ENCODE data around the gene SLC7A7. TPM values are rescaled to one million over a fixed set of nuclear protein-coding genes. Genes with fewer than 3 reads are reported as not detected.
"Not testable (repeated sequence)": the region's sequence is repeated elsewhere in the genome, so short reads cannot be mapped to it uniquely, and the experiment has no call there.

Gene SLC7A7
- total and polyA plus RNA-seq, 4 donors = 2.8 to 14.3 (median 8.8) TPM

DNA sequence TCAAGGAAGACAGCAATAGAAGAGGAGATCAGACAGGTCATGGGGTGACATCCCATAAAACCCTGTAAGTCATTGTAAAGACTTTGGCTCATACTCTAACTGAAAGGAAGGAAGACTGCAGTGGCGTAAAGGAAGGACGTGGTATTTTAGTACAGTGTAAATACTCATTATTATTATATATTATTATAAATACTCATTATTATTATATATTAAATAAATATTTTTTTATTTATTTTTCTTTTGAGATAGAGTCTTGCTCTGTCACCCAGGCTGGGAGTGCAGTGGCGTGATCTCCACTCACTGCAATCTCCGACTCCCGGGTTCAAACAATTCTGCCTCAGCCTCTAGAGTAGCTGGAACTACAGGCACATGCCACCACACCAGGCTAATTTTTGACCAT lies 41.2 kb upstream of the SLC7A7 start:
- DNase-seq (ENCODE audit: low spot score) = no peak
- Histone ChIP-seq H3K4me1 (ENCODE audit: control insufficient read depth in 4 of 4, insufficient read depth in 4 of 4, low read length in 3 of 4) (peaks cover 0 to 7% (median 5%) of the 10 kb centered on the region in 4 donors), H3K27ac (ENCODE audit: low read depth in 1 of 2, low read length in 2 of 2) (no peak overlapping the region), H3K27me3 (ENCODE audit: control insufficient read depth in 4 of 4, insufficient read depth in 4 of 4, low read length in 3 of 4) (no peaks in the 10 kb centered on the region), H3K4me3 (ENCODE audit: low read depth in 1 of 3, low read length in 3 of 3) (no peak overlapping the region), H3K36me3 (ENCODE audit: control insufficient read depth in 4 of 4, insufficient read depth in 3 of 4, low read depth in 1 of 4, low read length in 3 of 4) (no peaks in the 10 kb centered on the region), H3K9ac (ENCODE audit: low read depth in 1 of 2, low read length in 2 of 2) (no peak overlapping the region), H3K9me3 (ENCODE audit: control insufficient read depth in 4 of 4, low read length in 3 of 4) (no peaks in the 10 kb centered on the region)
- WGBS = 96% methylated on average over 5 of the region's 5 CpGs
- TF ChIP-seq HNF4A (conservative IDR thresholded peaks at IDR 0.05) = no peak
- no peak for TF ChIP-seq HNF4G (IDR thresholded peaks at IDR 0.05)

DNA sequence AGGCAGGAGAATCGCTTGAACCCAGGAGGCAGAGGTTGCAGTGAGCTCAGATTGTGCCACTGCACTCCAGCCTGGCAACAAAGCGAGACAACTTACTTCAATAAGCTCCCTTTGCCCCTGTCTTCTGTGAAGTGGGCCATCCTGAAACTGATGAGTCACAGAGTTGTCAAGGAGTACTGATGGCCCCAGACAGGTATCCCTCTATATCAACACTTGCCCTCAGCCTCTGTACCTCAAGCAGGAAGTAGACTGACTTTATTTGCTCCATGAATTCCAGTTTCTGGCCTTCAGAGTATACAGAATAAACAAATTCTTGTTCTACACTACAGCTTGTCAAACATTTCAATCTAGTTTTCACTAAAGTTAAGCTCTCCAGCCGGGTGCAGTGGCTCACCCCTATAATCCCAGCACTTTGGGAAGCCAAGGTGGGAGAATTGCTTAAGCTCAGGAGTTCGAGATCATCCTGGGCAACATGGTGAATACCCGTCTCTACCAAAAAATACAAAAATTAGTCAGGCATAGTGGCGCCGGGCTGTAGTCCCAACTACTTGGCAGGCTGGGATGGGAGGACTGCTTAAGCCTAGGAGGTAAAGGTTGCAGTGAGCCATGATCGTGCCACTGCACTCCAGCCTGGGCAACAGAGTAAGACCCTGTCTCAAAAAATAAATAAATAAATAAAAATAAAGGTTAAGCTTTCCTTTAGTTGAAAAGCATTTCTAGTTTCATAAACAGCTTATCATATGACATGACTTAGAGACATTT lies 39.9 kb upstream of the SLC7A7 start:
- no peak overlapping the region for H3K4me3 ChIP-seq (ENCODE audit: low read depth in 1 of 3, low read length in 3 of 3)
- TF ChIP-seq, protein P1, sequence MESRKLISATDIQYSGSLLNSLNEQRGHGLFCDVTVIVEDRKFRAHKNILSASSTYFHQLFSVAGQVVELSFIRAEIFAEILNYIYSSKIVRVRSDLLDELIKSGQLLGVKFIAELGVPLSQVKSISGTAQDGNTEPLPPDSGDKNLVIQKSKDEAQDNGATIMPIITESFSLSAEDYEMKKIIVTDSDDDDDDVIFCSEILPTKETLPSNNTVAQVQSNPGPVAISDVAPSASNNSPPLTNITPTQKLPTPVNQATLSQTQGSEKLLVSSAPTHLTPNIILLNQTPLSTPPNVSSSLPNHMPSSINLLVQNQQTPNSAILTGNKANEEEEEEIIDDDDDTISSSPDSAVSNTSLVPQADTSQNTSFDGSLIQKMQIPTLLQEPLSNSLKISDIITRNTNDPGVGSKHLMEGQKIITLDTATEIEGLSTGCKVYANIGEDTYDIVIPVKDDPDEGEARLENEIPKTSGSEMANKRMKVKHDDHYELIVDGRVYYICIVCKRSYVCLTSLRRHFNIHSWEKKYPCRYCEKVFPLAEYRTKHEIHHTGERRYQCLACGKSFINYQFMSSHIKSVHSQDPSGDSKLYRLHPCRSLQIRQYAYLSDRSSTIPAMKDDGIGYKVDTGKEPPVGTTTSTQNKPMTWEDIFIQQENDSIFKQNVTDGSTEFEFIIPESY (IDR thresholded peaks at IDR 0.05) = no peak
- TF ChIP-seq YY1 (IDR thresholded peaks at IDR 0.05) (no peak), NR2F2 (IDR thresholded peaks at IDR 0.05) (no peak), FOXA2 (IDR thresholded peaks at IDR 0.05) (no peak), RAD21 (IDR thresholded peaks at IDR 0.05) (no peak), EGR1 (IDR thresholded peaks at IDR 0.05; ENCODE audit: low read depth in 2 of 2) (no peak), HNF4G (IDR thresholded peaks at IDR 0.05) (no peak), RXRA (IDR thresholded peaks at IDR 0.05) (no peak), FOXA1 (IDR thresholded peaks at IDR 0.05) (no peak), JUND (IDR thresholded peaks at IDR 0.05) (no peak), TAF1 (conservative IDR thresholded peaks at IDR 0.05) (no peak), SP1 (IDR thresholded peaks at IDR 0.05) (no peak), GABPA (IDR thresholded peaks at IDR 0.05 in 1 of 2, conservative IDR thresholded peaks at IDR 0.05 in 1 of 2) (no peak), HNF4A (conservative IDR thresholded peaks at IDR 0.05) (no peak)
- TF ChIP-seq, protein P2, sequence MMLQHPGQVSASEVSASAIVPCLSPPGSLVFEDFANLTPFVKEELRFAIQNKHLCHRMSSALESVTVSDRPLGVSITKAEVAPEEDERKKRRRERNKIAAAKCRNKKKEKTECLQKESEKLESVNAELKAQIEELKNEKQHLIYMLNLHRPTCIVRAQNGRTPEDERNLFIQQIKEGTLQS (IDR thresholded peaks at IDR 0.05) = no peak
- TF ChIP-seq, protein P3, sequence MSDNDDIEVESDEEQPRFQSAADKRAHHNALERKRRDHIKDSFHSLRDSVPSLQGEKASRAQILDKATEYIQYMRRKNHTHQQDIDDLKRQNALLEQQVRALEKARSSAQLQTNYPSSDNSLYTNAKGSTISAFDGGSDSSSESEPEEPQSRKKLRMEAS (IDR thresholded peaks at IDR 0.05) = no peak
- TF ChIP-seq, protein P4, sequence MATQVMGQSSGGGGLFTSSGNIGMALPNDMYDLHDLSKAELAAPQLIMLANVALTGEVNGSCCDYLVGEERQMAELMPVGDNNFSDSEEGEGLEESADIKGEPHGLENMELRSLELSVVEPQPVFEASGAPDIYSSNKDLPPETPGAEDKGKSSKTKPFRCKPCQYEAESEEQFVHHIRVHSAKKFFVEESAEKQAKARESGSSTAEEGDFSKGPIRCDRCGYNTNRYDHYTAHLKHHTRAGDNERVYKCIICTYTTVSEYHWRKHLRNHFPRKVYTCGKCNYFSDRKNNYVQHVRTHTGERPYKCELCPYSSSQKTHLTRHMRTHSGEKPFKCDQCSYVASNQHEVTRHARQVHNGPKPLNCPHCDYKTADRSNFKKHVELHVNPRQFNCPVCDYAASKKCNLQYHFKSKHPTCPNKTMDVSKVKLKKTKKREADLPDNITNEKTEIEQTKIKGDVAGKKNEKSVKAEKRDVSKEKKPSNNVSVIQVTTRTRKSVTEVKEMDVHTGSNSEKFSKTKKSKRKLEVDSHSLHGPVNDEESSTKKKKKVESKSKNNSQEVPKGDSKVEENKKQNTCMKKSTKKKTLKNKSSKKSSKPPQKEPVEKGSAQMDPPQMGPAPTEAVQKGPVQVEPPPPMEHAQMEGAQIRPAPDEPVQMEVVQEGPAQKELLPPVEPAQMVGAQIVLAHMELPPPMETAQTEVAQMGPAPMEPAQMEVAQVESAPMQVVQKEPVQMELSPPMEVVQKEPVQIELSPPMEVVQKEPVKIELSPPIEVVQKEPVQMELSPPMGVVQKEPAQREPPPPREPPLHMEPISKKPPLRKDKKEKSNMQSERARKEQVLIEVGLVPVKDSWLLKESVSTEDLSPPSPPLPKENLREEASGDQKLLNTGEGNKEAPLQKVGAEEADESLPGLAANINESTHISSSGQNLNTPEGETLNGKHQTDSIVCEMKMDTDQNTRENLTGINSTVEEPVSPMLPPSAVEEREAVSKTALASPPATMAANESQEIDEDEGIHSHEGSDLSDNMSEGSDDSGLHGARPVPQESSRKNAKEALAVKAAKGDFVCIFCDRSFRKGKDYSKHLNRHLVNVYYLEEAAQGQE (IDR thresholded peaks at IDR 0.05) = no peak
- TF ChIP-seq, protein P5, sequence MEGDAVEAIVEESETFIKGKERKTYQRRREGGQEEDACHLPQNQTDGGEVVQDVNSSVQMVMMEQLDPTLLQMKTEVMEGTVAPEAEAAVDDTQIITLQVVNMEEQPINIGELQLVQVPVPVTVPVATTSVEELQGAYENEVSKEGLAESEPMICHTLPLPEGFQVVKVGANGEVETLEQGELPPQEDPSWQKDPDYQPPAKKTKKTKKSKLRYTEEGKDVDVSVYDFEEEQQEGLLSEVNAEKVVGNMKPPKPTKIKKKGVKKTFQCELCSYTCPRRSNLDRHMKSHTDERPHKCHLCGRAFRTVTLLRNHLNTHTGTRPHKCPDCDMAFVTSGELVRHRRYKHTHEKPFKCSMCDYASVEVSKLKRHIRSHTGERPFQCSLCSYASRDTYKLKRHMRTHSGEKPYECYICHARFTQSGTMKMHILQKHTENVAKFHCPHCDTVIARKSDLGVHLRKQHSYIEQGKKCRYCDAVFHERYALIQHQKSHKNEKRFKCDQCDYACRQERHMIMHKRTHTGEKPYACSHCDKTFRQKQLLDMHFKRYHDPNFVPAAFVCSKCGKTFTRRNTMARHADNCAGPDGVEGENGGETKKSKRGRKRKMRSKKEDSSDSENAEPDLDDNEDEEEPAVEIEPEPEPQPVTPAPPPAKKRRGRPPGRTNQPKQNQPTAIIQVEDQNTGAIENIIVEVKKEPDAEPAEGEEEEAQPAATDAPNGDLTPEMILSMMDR (IDR thresholded peaks at IDR 0.05; ENCODE audit: low read depth, low read length, missing input control) = no peak
- no peaks in the 10 kb centered on the region for H3K36me3 ChIP-seq (ENCODE audit: control insufficient read depth in 4 of 4, insufficient read depth in 3 of 4, low read depth in 1 of 4, low read length in 3 of 4)
- WGBS = 94% methylated on average over 8 of the region's 8 CpGs
- peaks cover 0 to 7% (median 5%) of the 10 kb centered on the region in 4 donors for H3K4me1 ChIP-seq (ENCODE audit: control insufficient read depth in 4 of 4, insufficient read depth in 4 of 4, low read length in 3 of 4)
- DNase-seq (ENCODE audit: low spot score) = no peak
- H3K27ac ChIP-seq (ENCODE audit: low read depth in 1 of 2, low read length in 2 of 2) = no peak overlapping the region
- H3K9ac ChIP-seq (ENCODE audit: low read depth in 1 of 2, low read length in 2 of 2) = no peak overlapping the region
- no peaks in the 10 kb centered on the region for H3K27me3 ChIP-seq (ENCODE audit: control insufficient read depth in 4 of 4, insufficient read depth in 4 of 4, low read length in 3 of 4)
- H3K9me3 ChIP-seq (ENCODE audit: control insufficient read depth in 4 of 4, low read length in 3 of 4) = no peaks in the 10 kb centered on the region

DNA sequence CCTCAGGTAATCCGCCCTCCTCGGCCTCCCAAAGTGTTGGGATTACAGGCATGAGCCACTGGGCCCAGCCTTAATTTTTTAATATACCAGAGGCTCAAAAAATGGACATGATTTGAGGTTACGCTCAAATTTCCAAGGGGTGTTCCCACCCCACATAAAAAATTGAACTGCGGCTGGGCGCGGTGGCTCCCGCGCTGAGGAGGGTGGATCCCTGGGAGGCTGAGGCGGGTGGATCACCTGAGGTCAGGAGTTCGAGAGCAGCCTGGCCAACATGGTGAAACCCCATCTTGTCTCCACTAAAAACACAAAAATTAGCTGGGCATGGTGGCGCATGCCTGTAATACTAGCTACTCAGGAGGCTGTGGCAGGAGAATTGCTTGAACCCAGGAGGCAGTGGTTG lies 39.1 kb upstream of the SLC7A7 start:
- H3K9ac ChIP-seq (ENCODE audit: low read depth in 1 of 2, low read length in 2 of 2); DNase-seq (ENCODE audit: low spot score); H3K27me3 ChIP-seq (ENCODE audit: control insufficient read depth in 4 of 4, insufficient read depth in 4 of 4, low read length in 3 of 4); H3K27ac ChIP-seq (ENCODE audit: low read depth in 1 of 2, low read length in 2 of 2); H3K4me1 ChIP-seq (ENCODE audit: control insufficient read depth in 4 of 4, insufficient read depth in 4 of 4, low read length in 3 of 4); H3K9me3 ChIP-seq (ENCODE audit: control insufficient read depth in 4 of 4, low read length in 3 of 4); H3K36me3 ChIP-seq (ENCODE audit: control insufficient read depth in 4 of 4, insufficient read depth in 3 of 4, low read depth in 1 of 4, low read length in 3 of 4); H3K4me3 ChIP-seq (ENCODE audit: low read depth in 1 of 3, low read length in 3 of 3): not testable (repeated sequence)
- WGBS = 97% methylated on average over 11 of the region's 11 CpGs

All from liver (tissue), 9 donors.